ENCODE data around the gene FARP2.
A peak's percentile ranks its signal among the peaks of the same experiment; 100 is the strongest.
"Not testable (repeated sequence)": the region's sequence is repeated elsewhere in the genome, so short reads cannot be mapped to it uniquely, and the experiment has no call there.

FARP2 gene

DNA sequence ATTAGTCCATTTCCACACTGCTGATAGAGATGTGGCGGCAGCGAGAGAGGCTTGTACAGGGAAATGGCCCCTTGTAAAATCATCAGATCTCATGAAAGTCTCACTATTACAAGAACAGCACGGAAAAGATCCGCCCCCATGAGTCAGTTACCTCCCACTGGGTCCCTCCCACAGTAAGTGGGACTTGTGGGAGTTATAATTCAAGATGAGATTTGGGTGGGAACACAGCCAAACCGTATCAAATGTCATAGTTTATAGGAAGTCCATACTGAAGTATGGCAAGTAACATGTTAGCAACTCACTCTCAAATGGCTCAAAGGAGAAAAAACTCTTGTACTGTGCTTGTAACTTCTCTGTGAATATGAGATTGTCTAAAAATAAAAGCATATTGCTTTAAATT, 56.1 kb downstream of the FARP2 start:
- no peak for DNase-seq

DNA sequence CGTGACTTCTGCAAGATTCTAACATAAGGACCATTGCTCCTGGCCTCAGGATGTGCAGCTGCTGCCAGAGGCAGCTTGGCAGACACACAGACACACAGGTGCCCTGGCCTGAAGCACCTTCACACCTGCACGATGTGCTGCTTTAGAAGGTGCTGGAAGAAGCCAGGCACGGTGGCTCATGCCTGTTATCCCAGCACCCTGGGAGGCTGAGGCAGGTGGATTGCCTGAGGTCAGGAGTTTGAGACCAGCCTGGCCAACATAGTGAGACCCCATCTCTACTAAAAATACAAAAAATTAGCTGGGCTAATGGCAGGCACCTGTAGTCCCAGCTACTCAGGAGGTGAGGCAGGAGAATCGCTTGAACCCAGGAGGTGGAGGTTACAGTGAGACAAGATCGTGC, 57.4 kb downstream of the FARP2 start:
- DNase-seq = not testable (repeated sequence)

DNA sequence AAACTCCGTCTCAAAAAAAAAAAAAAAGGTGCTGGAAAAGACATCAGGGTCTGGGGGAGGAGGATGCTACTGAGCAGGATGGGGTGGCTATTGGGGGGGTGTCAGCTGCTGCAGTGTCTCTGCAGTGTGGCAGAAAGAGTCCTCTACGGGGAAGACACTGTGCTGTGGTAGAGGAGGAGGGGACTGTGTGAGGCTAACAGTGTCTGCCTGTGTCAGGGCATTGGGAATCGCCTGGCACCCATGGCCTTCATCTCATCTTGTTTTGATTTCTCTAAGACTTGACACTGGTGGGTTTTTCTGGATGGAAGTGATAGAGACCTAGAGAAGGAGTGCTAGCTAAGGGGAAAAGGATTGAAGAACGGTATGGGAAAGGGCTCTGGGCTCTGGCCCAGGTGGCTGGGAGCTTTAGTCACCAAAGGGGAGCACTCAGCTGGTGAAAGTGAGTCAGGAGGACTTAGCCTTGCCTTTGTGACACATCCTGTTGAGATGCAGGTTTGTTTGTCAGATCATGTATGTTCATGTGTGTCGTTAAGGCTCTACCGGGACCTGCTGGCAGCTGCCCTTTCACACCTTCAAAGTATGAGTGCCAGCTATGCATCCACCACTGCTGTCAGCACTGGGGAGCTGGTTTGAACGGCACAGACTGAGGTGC, 58.0 kb downstream of the FARP2 start:
- DNase-seq = no peak

DNA sequence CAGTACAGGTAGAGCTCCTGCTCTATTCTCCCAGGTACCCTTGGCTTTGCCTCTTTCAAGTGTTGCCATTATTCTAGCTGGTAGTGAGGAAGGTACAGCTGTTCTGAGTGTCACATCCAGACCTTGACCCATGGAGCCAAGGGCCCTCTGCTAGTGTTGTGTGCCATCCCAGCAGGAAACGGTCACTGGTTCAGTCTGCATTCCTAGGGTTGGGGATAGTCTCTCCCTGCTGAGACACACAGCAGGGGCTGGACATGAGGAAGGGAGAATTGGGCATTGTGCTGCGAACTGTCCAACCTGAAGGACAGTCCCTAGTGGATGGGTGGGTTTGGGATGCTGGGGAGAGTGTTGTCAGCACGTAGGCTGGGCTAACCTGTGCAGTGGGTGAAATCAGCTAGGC, 59.1 kb downstream of the FARP2 start:
- DNase-seq = no peak

DNA sequence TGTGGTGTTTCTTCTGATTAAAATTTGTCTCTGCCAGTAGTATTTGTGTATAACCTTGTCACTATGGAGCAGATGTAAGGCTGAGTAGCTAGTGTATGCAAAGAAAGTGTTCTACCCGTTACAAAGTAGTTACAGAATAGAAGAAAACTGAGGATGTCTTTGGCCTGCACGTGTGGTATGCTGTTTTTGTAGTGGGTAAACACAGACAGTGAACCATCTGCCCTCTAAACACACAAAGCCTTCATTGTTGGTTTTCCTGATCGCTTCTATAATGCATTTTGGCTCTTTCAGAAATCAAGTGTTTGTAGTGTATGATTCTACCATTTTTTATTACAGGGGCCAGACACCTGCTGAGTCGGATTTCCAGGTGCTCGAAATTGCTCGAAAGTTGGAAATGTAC, 61.5 kb downstream of the FARP2 start:
- DNase-seq = no peak

DNA sequence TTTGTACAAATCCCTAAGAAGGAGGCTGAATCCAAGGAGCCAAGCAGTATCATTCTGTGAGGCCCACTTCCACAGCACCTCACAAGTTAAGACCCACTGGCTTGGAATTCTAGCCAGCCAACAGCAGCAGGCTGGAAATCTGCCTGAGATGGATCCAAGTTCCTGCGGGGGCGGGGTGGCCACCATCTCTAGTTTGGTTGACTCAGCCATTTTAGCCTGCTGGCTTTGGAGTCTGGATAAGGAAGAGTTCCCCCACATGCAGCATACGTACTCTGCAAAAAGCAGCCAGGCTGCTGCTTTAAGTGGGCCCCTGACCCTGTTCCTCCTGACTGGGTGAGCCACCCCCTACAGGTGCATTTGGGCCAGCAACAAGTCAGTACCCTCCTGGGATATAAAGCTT, 65.2 kb downstream of the FARP2 start:
- DNase-seq = no peak

DNA sequence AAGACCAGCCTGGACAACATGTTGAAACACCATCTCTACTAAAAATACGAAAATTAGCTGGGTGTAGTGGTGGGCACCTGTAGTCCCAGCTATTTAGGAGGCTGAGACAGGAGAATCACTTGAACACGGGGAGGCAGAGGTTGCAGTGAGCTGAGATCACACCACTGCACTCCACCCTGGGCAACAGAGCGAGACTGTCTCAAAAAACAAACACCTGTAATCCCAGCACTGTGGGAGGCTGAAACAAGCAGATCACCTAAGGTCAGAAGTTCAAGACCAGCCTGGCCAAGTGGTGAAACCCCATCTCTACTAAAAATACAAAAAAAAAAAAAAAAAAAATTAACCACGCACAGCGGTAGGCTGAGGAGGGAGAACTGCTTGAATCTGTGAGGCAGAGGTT, 65.9 kb downstream of the FARP2 start:
- not testable (repeated sequence) for DNase-seq

DNA sequence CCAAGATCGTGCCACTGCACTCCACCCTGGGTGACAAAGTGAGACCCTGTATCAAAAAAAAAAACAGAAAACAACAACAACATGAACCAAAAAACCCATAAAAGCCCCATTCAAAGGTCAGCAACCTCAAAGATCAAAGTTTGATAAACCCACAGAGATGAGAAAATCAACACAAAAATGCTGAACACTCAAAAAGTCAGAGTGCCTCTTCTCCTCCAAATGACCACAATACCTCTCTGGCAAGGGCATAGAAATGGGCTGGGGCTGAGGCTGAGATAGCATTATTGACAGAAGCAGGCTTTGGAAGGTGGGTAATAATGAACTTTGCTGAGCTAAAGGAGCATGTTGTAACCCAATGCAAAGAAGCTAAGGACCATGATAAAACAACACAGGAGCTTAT, 66.3 kb downstream of the FARP2 start:
- DNase-seq = no peak

DNA sequence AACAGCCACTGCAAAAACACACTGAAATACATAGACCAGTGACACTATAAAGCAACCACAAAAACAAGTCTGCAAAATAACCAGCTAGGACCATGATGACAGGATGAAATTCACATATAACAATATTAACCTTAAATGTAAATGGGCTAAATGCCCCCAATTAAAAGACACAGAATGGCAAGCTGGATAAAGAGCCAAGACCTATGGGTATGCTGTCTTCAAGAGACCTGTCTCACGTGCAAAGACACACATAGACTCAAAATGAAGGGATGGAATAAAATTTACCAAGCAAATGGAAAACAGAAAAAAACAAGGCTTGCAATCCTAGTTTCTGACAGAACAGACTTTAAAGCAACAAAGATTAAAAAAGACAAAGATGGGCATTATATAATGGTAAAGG, 67.4 kb downstream of the FARP2 start:
- DNase-seq = not testable (repeated sequence)

DNA sequence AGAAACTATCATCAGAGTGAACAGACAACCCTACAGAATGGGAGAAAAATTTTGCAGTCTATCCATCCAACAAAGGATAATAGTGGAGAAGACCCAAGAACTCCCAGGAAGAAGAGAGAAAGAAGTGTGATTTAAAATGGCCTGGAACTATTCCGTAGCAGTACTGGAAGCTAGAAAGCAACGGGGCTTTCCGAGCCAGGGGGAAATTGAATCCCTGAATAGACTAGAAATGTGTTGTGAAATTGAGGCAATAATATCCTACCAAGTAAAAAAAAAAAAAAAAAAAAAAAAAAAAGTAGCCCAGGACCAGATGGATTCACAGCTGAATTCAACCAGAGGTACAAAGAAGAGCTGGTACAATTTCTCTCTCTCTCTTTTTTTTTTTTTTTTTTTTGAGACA, 69.3 kb downstream of the FARP2 start:
- DNase-seq = no peak

DNA sequence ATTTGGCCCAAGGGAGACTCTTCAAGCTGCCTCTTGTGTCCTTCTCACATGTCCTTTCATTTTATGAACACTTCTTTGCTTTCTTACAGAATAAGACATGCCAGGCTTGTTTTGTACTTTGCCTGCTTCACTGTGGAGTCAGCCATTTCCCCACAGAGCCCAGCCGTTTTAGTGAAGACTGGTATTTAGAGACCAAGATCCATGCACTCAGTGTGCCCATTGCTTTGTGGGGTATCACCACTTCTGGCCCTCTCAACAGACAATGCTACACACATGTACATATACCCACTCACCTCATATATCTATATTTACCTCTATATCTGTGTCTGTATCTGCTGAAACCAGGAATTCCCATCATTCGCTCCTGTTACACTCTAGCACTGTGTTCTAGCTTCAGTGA, 74.1 kb downstream of the FARP2 start:
- DNase-seq = no peak

DNA sequence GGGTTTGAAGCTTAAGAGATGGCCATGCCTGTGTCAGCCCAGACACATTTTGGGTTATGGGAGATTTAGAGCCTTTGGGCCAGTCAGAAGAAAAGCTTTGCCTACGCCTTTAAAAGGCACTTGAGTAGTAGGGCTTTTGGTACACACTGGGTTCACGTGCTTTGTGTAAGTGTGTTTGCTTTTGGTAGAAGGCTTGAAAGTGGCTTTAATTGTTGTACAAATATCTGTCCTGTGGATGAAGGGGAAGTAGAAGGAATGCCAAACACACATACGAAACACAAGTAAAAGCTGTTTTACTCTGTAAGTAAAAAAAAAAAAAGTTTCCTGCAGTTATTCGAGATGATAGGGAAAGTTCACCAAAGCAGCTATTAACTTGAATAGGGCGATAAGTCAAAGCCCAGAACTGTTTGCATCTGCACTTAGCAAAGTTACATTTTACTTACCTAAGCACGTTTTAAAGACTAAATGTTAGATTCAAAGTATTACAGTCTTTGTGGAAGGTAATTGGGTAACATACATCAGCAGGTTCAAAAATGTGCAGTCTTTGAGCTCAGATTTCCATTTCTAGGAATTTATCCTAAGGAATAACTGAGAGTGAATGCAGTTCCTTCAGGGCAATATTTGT, 76.9 kb downstream of the FARP2 start:
- no peak for DNase-seq

DNA sequence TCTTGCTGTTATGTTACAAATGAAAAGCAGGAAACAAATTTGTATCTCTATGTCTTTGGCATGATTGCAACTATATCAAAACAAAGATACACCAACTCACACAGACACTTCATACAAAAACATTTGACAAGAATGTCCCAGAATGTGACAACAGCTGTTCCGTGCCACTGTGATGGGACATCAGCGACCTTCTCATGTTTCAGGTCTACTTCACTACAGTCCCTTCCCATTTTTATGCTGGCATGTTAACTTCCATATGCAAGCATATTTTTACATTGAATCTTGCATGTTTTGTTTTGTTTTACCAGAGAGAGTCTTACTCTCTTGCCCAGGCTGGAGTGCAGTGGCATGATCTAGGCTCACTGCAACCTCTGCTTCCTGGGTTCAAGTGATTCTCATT, 81.1 kb downstream of the FARP2 start:
- no peak for DNase-seq

DNA sequence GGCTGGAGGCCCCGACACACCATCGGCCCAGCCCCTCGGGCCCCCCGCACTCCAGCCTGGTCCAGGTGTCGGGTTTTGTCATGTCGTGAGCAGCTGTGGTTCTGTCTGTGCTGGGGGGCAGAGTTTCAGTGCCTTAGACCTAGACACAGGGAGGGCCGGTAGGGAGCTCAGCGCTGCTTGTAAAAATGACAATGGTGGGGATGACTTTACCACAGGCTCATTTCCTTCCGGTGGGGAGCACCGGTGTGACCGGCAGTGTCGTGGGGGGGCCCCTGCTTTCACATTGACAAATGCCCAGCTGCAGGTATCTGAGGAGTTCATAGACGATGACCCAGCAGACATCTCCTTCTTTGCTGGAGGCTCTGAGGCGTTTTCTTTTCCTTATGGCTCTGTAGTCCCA, 85.4 kb downstream of the FARP2 start:
- DNase-seq = no peak

DNA sequence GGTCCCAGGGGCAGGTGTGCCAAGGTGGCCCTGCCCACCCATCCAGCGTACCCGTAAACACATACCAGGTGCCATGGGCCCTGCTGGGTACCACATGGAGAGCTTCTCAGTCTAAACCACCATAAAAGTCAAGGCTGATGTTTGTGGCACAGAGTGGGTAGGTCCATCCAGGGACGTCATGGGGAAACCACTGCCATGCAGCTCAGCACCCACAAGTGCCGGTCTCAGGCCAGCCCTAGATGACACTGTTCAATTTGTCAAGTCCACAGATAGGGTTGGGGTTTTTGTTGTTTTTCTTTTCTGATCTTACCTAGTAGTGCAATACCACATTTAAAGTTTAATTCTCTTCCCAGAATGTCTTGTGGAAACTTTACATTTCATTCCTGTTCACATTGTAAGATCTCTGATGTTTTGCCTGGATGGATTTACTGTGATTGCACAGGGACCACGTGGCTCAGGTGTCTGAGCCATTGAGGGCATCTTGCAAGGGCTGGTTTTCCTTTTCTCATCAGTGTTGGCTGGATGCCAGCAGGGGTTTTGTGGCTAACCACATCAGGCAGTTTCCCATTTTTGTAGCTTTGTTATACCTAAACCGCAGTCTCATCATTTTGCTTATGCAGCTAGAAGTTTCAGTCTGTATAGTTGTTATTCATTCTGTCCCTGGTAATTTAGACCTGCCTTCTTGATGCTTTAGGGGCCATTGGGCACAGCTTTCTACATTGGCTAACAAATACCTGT, 87.6 kb downstream of the FARP2 start:
- peak; percentile 82 for DNase-seq

DNA sequence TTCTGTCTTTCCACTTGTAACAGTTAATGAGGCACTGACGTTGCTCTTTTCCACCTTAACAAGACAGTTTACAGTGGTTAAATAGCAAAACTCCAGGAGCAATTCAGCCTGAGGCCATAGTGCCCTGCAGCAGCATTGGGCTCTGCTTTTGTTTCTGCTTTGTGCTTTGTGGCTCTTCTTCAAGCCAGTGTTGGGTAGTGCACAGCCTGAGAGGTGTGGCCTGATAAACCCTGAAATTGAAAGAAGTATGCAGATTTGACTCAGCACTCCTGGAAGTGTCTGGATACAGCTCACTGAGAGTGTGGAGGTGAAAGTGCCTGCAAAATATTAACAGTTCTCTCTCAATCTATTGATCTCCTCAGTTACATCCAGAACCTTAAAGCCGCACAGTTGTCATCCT, 89.3 kb downstream of the FARP2 start:
- no peak for DNase-seq

DNA sequence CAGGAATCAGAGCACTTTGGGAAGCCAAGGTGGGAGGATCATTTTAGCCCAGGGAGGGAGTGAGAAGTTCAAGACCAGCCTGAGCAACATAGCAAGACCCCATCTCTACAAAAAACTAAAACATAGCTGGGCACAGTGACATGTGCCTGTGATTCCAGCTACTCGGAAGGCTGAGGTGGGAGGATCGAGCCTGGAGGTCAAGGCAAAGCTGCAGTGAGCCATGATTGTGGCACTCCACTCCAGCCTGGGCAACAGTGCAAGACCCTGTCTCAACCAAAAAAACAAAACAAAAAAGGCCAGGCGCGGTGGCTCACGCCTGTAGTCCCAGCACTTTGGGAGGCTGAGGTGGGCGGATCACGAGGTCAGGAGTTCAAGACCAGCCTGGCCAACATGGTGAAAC, 94.0 kb downstream of the FARP2 start:
- DNase-seq = not testable (repeated sequence)

DNA sequence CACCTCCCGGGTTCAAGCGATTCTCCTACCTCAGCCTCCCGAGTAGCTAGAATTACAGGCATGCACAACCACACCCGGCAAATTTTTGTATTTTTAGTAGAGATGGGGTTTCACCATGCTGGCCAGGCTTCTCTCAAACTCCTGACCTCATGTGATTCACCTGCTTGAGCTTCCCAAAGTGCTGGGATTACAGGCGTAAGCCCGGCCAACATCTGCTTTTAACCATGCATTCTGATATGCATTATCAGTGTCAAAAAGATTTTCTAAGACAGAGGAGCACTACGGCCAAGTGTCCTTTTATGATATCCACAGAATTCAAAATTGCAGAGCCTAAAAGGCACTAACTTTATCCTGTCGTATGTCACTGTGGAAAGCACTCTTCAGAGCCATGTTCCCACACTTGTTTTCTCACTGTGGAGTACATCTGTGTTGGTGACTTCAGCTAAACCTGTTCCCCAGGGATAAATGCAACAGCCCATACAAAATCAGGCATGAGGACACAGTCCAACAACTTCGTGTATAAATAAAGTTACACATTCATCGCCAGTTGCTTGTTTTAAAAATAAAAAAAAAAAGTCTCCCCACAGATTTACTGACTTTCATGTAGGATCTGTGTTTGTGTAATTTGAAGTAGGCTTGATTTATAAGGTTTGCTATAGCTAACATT, 95.9 kb downstream of the FARP2 start:
- DNase-seq = no peak

DNA sequence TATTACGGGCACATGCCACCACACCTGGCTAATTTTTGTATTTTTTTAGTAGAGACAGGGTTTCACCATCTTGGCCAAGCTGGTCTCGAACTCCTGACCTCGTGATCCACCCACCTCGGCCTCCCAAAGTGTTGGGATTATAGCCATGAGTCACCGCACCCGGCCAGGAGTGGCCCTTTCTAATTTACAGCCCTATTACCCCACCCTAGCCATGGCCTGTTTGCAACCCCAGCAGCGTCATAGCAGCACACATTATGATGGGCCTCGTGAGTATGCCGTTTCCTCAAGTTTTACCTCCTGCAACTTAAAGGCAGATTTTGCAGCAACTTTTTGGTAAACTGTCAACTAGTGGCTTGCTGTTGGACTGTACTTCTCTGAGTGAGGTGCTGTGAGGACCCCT, 97.8 kb downstream of the FARP2 start:
- not testable (repeated sequence) for DNase-seq

DNA sequence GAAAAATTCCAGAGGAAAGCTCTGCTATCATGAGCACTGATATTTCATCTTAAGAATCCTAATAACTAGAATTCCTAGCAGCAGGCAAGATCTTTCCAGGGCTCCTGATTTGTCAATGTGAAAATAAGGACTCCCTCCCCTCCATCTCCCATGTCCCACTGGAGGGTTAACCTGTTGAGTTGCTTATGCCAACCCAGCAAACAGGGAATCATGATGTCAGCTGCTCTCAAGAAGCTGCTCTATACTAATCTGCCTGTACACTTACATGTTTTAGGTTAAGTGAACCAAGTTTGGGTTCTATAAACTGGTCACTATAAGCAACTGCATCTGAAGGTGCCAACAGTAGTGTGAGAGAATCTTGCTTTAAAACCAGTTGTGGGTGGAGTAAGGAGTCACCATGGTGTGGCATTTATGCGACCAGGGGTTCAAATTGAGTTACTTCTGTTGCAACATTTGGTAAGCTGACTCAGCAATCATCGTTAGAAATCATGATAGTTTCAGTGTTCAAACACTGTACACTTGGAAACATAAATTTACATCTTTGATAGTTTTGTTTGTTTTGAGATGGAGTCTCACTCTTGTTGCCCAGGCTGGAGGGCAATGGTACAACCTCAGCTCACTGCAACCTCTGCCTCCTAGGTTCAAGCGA, 98.9 kb downstream of the FARP2 start:
- DNase-seq = no peak

DNA sequence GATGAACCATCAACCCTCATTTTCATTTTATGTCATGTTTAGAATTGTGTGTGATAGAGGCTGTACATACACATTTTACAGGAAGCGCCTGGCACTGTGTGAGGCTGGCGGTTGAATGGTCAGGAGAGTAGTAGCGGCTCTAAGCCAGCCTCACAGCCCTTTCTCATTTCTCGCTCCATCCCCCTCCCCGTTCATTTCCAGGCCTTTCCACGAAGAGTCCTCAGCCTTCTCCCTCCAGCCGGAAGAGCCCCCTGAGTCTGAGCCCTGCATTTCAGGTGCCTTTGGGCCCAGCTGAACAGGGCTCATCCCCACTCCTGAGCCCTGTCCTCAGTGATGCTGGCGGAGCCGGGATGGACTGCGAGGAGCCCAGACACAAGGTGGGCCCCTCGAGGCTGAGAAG, 100.5 kb downstream of the FARP2 start:
- no peak for DNase-seq

DNA sequence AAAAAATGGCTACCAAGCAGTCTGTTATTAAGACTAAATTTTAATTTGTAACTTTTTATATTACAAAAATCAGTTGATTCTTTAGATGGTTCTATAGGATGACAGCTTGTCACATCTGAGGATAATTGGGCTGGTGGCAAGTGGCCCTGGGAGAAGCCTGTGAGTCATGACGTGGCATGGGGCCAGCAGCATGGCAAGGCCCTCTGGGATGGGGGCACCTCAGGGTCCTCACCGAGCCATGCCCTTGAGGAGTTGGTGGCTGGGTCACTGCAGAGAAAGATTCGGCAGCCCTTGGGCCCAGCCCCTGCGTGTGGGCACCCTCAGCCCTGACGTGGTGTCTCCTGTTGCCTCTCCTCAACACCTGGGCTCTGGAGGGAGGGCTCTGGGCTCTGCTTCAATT, 102.6 kb downstream of the FARP2 start:
- no peak for DNase-seq

DNA sequence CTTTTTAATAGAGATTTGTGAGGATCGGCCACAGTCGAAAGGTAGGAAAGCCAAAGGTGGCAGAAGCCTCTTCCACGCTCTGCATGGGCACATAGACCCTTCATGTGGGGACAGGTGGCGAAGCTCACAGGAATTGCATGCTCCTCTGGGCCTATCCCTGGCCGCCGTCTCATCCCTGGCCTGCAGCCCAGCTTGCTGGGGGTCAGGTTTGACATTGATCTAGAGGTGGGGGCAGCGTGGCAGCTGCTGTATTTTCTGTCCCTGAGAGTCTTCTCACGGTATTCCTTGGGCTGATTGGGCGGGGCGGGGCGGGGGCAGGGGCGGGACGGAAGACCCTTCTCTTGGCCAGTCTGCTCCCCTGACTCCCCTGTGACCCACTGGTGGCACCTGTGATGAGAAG, 103.4 kb downstream of the FARP2 start:
- DNase-seq = no peak

Data from CD4-positive, alpha-beta T cell treated with Interleukin-15 for 1 hour (primary cell).